HG02981 (cell line): ENCODE measurements around the gene EPHX1.

ENCODE experiments used
- ATAC-seq: cut with Tn5 transposase; IDR thresholded peaks from one replicate; pipeline ENCODE4 v1.9.1; 2021; ENCODE audit warnings: mild to moderate bottlenecking, moderate library complexity; ENCODE audit not compliant: unreplicated experiment

The EPHX1 gene

DNA sequence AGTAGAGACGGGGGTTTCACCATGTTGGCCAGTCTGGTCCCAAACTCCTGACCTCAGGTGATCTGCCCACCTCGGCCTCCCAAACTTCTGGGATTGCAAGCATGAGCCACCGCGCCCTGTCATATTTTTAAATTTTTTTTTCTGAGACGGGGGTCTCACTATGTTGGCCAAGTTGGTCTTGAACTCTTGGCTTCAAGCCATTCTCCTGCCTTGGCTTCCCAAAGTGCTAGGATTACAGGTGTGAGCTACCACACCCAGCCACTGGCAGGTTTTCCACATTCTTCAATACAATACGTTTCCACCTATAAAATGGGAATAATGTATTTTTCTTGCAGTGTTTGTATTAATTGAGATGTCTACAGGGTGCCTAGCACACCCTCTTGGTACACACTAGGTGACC lies 82.4 kb downstream of the EPHX1 start:
- ATAC-seq = no peak
